ENCODE results near the gene FHL1.

GRCh38 chrX:136130931-136131833 lies 16.2 kb upstream of the FHL1 start:
- TF ChIP-seq CTCF (IDR thresholded peaks at IDR 0.05; ENCODE audit: borderline replicate concordance, extremely low read depth, low read length, poor library complexity, severe bottlenecking) = no peak
- TF ChIP-seq EZH2 (IDR thresholded peaks at IDR 0.05; ENCODE audit: borderline replicate concordance, low read depth, low read length, severe bottlenecking) = no peak
